HUES64 (cell line): Measurements from ENCODE around the gene GMDS.
A peak's percentile ranks its signal among the peaks of the same experiment; 100 is the strongest.

ENCODE experiments used
- H3K27ac ChIP-seq: 2 replicates; pipeline ENCODE4 v1.7.0; 2013; ENCODE audit warnings: low read depth, low read length, inconsistent platforms
- H3K27me3 ChIP-seq: 2 replicates; pipeline ENCODE4 v1.6.1; 2013; ENCODE audit warnings: mild to moderate bottlenecking, low read length; ENCODE audit not compliant: insufficient read depth
- H3K36me3 ChIP-seq: 2 replicates; pipeline ENCODE4 v1.6.1; 2013; ENCODE audit warnings: mild to moderate bottlenecking, low read length; ENCODE audit not compliant: insufficient read depth
- H3K4me1 ChIP-seq: 2 replicates; pipeline ENCODE4 v1.6.1; 2013; ENCODE audit warnings: mild to moderate bottlenecking, low read length, moderate library complexity; ENCODE audit not compliant: insufficient read depth
- H3K4me3 ChIP-seq: 2 replicates; pipeline ENCODE4 v1.5.1; 2013; ENCODE audit warnings: mild to moderate bottlenecking, low read length, moderate library complexity
- H3K9ac ChIP-seq: 2 replicates; pipeline ENCODE4 v1.6.1; 2013; ENCODE audit warnings: mild to moderate bottlenecking, low read depth, low read length
- H3K9me3 ChIP-seq: 2 replicates; pipeline ENCODE4 v1.6.1; 2013; ENCODE audit warnings: low read depth, low read length; ENCODE audit not compliant: insufficient read depth
- WGBS: fragments of 150-250, 120-280 bp; methylation state at CpG from one replicate; pipeline ENCODE4 v1.1.7; 2013; ENCODE audit warnings: missing lambda C conversion rate; 5-methylcytosine and 5-hydroxymethylcytosine counted together

The GMDS gene

DNA sequence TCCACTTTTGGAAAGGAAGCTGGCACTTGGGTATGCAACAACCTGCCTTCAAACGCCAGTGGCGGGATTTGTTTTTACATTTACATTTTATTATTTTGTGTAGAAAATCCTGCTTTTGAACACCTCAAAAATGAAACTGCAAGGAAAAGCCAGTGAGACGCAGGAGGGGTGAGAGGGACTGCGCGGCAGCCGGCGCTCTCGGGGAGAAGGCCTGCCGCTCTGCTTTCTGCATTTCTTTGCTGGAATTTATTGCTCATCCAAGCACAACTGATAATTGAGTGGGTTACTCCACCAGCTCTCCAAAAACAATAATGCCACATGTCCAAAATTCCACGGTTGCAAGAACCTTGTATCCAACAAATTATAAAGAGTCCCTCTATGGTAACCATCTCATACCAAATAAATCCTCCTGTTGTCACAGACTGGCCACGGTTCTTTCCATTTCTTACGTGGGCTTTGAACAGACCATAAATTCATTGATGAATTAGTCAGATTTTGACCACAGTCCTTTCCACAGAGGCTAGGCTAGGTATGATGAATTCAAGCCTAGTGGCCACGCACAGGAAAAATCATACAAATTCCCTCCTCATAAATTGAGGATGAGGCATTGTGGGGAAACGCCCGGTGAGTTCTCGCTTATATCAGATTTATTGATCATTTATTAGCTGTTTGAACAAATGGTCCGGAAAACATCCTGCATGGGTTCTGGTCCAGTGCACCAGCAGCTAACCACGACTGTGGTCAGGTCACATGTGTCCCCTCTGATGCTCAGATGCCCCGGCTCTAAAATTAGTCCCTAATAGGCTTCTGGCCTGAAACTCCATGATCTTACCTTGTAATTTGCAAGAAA is 667.3 kb downstream of the GMDS start:
- Histone ChIP-seq H3K4me1 (peaks cover 33% of the 10 kb centered on the region), H3K4me3 (no peak overlapping the region), H3K9me3 (no peaks in the 10 kb centered on the region), H3K27ac (no peak overlapping the region), H3K9ac (no peak overlapping the region), H3K27me3 (peaks cover 8% of the 10 kb centered on the region; the same call in 1 of the 2 replicates), H3K36me3 (no peaks in the 10 kb centered on the region)
- WGBS: 92% methylated on average over 18 of the region's 19 CpGs

DNA sequence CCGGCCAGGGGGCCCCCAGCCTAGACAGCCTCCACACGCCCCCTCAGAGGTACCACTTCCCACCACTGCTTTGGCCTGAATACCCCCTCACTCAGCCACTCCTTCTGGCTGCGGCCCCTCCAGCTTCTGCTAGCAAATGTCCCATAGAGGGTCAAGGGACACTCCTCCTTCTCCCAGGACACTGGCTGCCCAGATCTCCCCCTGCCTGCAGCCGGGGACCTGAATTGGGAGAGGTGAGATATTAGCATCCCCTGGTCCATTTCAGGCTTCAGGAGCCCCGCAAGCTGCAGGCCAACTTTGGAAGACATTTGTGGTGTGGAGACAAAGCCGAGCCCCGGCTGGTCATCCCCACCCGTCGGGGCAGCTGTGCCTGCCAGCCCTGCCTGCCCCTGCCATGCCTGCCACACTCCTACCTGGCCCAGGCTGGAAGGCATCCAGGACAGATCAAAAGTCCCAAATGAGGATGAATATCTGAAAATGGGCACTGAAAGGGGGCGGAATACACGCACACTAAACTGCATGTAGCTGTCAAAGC is 668.2 kb downstream of the GMDS start:
- Histone ChIP-seq H3K27ac (no peak overlapping the region), H3K4me3 (no peak overlapping the region), H3K9me3 (no peaks in the 10 kb centered on the region), H3K4me1 (peaks cover 33% of the 10 kb centered on the region), H3K36me3 (no peaks in the 10 kb centered on the region), H3K27me3 (peaks cover 8% of the 10 kb centered on the region; the same call in 1 of the 2 replicates), H3K9ac (no peak overlapping the region)
- WGBS: 95% methylated on average over 11 of the region's 11 CpGs

DNA sequence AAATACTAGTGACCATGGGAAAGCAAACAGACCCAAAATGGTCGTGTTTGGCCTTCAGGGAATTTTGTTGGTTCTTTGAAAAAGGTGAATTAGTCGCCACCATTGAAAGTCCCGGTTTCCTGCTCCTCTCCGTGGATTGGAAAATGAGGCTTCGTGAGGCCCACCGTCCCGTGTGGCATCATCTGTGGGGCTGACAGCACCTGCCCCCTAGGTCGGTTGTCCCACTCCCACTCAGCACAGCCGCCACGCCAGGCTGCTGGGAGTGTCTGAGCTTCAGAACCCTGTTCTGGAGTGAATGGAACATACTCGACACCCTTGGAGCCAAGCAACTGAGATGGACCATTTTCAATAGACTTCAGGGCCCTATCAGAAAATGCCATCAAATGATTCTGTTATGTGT is 668.7 kb downstream of the GMDS start:
- no peak overlapping the region for H3K4me3 ChIP-seq

GRCh38 chr6:1576166-1576565 is 669.2 kb downstream of the GMDS start:
- Histone ChIP-seq H3K36me3 (no peaks in the 10 kb centered on the region), H3K27me3 (peaks cover 8% of the 10 kb centered on the region; the same call in 1 of the 2 replicates), H3K4me1 (peaks cover 33% of the 10 kb centered on the region), H3K4me3 (no peak overlapping the region), H3K9me3 (no peaks in the 10 kb centered on the region; the same call in 1 of the 2 replicates), H3K27ac (no peak overlapping the region), H3K9ac (no peak overlapping the region)
- WGBS: 80% methylated on average over 9 of the region's 9 CpGs

More for the DNA sequence above, 668.7 kb downstream of the GMDS start:
- H3K36me3 ChIP-seq: no peaks in the 10 kb centered on the region
- no peaks in the 10 kb centered on the region for H3K9me3 ChIP-seq
- H3K27me3 ChIP-seq: peaks cover 8% of the 10 kb centered on the region; the same call in 1 of the 2 replicates
- 90% methylated on average over 11 of the region's 11 CpGs for WGBS
- H3K27ac ChIP-seq: no peak overlapping the region
- peaks cover 33% of the 10 kb centered on the region for H3K4me1 ChIP-seq
- no peak overlapping the region for H3K9ac ChIP-seq

DNA sequence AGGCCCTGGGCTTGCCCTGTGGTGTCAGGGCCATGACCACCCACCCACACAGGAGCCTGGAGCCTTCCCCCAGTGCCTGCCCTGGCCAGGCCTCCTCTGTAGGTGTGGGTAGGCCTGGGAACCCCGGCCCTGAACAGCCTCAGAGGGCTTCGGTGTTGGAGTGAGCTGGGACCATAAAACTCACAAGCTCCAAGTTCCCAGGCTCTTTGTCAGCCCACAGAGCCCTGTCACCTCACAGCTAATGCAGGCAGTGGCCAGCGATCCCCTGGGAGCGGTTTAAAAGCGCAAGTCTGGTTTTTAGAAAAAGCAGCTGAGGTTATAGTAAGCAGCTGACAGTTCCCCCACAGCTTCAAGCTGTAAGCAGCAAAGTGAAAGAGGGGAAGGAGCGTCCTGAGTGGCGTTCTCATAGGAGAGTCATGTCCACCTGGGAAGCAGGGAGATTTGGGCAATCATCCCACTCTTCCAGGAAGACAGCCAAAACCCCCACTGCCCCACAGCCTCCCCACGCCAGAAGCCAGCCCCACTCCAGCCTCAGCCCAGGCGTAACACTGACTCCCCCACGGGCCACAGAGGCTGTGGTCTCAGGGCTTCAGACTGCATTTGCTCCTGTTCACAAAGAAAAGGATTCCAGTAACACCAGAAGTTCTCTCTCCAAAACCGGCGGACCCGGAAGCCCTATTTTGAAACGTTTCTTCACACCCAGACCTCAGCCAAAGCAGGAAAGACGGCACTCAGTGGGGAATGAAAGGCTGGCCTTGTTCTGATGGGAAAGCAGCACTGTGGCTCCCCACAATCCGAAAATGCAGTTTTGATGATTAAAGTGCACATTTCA is 670.0 kb downstream of the GMDS start:
- 55% methylated on average over 16 of the region's 16 CpGs for WGBS
- peaks cover 8% of the 10 kb centered on the region; the same call in 1 of the 2 replicates for H3K27me3 ChIP-seq
- H3K4me3 ChIP-seq: no peak overlapping the region
- H3K36me3 ChIP-seq: no peaks in the 10 kb centered on the region
- peak overlapping the region; percentile 55; the same call in 1 of the 2 replicates for H3K27ac ChIP-seq
- H3K9me3 ChIP-seq: peaks cover 1% of the 10 kb centered on the region; the same call in 1 of the 2 replicates
- H3K4me1 ChIP-seq: peaks cover 33% of the 10 kb centered on the region
- H3K9ac ChIP-seq: no peak overlapping the region

- Histone ChIP-seq H3K27ac (0 out of 2 replicates have a peak overlapping the region, but pooled peaks have one; percentile 55), H3K9ac (no peak overlapping the region), H3K36me3 (no peaks in the 10 kb centered on the region), H3K4me1 (peaks cover 33% of the 10 kb centered on the region), H3K4me3 (no peak overlapping the region), H3K9me3 (peaks cover 4% of the 10 kb centered on the region; the same call in 1 of the 2 replicates), H3K27me3 (peaks cover 8% of the 10 kb centered on the region; the same call in 1 of the 2 replicates)
- 9% methylated on average over 6 of the region's 6 CpGs for WGBS
Observed at GRCh38 chr6:1574890-1575209, 670.6 kb downstream of the GMDS start.

GRCh38 chr6:1574083-1574761 is 671.2 kb downstream of the GMDS start:
- Histone ChIP-seq H3K27me3 (peaks cover 8% of the 10 kb centered on the region; the same call in 1 of the 2 replicates), H3K36me3 (no peaks in the 10 kb centered on the region), H3K9me3 (peaks cover 4% of the 10 kb centered on the region; the same call in 1 of the 2 replicates), H3K4me3 (no peak overlapping the region), H3K27ac (no peak overlapping the region), H3K9ac (no peak overlapping the region), H3K4me1 (peaks cover 33% of the 10 kb centered on the region)
- WGBS: 54% methylated on average over 13 of the region's 13 CpGs
